H1 (cell line): ENCODE results near the gene SULF2. TPM values are rescaled to one million over a fixed set of nuclear protein-coding genes. Genes with fewer than 3 reads are reported as not detected.

Source experiments
- CTCF ChIA-PET: fragments of 300-600 bp; sonication (Branson Sonifier 250); formaldehyde crosslinking; loops from one replicate; lab custom pipeline; 2021; ENCODE audit not compliant: partially characterized antibody; lab: Charles Lee
- POLR2A ChIA-PET: fragments of 300-600 bp; sonication (Branson Sonifier 250); formaldehyde crosslinking; loops from one replicate; lab custom pipeline; 2021; ENCODE audit warnings: inconsistent platforms; ENCODE audit not compliant: partially characterized antibody; lab: Charles Lee
- DNase-seq, 2 experiments: peaks; one replicate each; pipeline versions ENCODE4 v3.0.0 to v3.0.0-alpha.2; 2010 to 2022; ENCODE audit warnings: low spot score in 2 of 2, low read depth in 1 of 2, mixed read lengths in 1 of 2
- FAIRE-seq: peaks from 2 replicates; lab custom pipeline; 2011; peaks lifted over from hg19 to GRCh38; lab: Jason Lieb, UNC
- H2AFZ ChIP-seq: 2 replicates; pipeline ENCODE4 v1.8.1; 2012; ENCODE audit warnings: low read length, inconsistent platforms
- H2AK5ac ChIP-seq: 2 replicates; pipeline ENCODE4 v1.6.1; 2013; ENCODE audit warnings: low read depth, low read length
- H2BK120ac ChIP-seq: replicated peaks from 2 replicates; pipeline ENCODE3; 2013; ENCODE audit warnings: low read depth, low read length, inconsistent platforms
- H2BK12ac ChIP-seq: 2 replicates; pipeline ENCODE4 v1.6.1; 2013; ENCODE audit warnings: low read depth, low read length
- H2BK15ac ChIP-seq: 2 replicates; pipeline ENCODE4 v1.6.1; 2013; ENCODE audit warnings: low read length
- H2BK20ac ChIP-seq: 2 replicates; pipeline ENCODE4 v1.6.1; 2013; ENCODE audit warnings: low read length
- H2BK5ac ChIP-seq: 2 replicates; pipeline ENCODE4 v1.6.1; 2013; ENCODE audit warnings: low read depth, low read length
- H3K14ac ChIP-seq: 2 replicates; pipeline ENCODE4 v1.6.1; 2013; ENCODE audit warnings: inconsistent platforms; ENCODE audit not compliant: insufficient read length
- H3K18ac ChIP-seq: 2 replicates; pipeline ENCODE4 v1.6.1; 2013; ENCODE audit warnings: low read length; ENCODE audit errors: extremely low read depth
- H3K23ac ChIP-seq: 2 replicates; pipeline ENCODE4 v1.6.1; 2013; ENCODE audit warnings: inconsistent platforms; ENCODE audit not compliant: insufficient read length
- H3K23me2 ChIP-seq: 2 replicates; pipeline ENCODE4 v1.6.1; 2013; ENCODE audit warnings: low read depth, low read length
- H3K27ac ChIP-seq: 2 replicates; pipeline ENCODE4 v1.6.1; 2011; ENCODE audit warnings: low read depth, low read length, inconsistent platforms
- H3K27me3 ChIP-seq, 4 experiments: replicated peaks in 1 of 4; 1 replicate in 1 of 4; 2 replicates in 3 of 4; pipeline versions ENCODE4 v1.6.1 to v1.8.1; 2011 to 2013; ENCODE audit warnings: low read length in 3 of 4, mild to moderate bottlenecking in 3 of 4, inconsistent platforms in 2 of 4, mixed read lengths in 2 of 4, moderate library complexity in 1 of 4; ENCODE audit not compliant: control insufficient read depth in 3 of 4, insufficient read depth in 3 of 4; ENCODE audit errors: extremely low read depth in 1 of 4
- H3K36me3 ChIP-seq, 4 experiments: 2 replicates each; pipeline versions ENCODE4 v1.6.1 to v1.8.1; 2011 to 2013; ENCODE audit warnings: mild to moderate bottlenecking in 4 of 4, low read length in 3 of 4, moderate library complexity in 2 of 4, control low read depth in 1 of 4, inconsistent platforms in 1 of 4; ENCODE audit not compliant: insufficient read depth in 4 of 4, control insufficient read depth in 2 of 4
- H3K4ac ChIP-seq: replicated peaks from 2 replicates; pipeline ENCODE3; 2013; ENCODE audit warnings: low read length, low read depth, mixed read lengths, inconsistent platforms; ENCODE audit not compliant: insufficient read length
- H3K4me1 ChIP-seq, 4 experiments: replicated peaks in 1 of 4; 1 replicate in 1 of 4; 2 replicates in 3 of 4; pipeline versions ENCODE4 v1.6.1 to v1.8.1; 2011 to 2013; ENCODE audit warnings: low read length in 3 of 4, inconsistent platforms in 2 of 4, mixed read lengths in 1 of 4; ENCODE audit not compliant: insufficient read depth in 4 of 4, control insufficient read depth in 3 of 4
- H3K4me2 ChIP-seq, 2 experiments: 2 replicates each; pipeline versions ENCODE4 v1.6.1 to v1.8.1; 2011 to 2013; ENCODE audit warnings: low read depth in 2 of 2, low read length in 2 of 2, control low read depth in 1 of 2, inconsistent platforms in 1 of 2, mild to moderate bottlenecking in 1 of 2; ENCODE audit not compliant: insufficient read depth in 1 of 2
- H3K4me3 ChIP-seq, 4 experiments: fragments of 200-600, 300-600 bp in 1 of 4; sonication (generic), shearing (Covaris generic), sonication (Bioruptor Twin) in 1 of 4; 2 replicates each; pipeline versions ENCODE4 v1.5.1 to v1.8.1; 2011 to 2016; ENCODE audit warnings: low read length in 4 of 4, low read depth in 3 of 4, control low read depth in 2 of 4, inconsistent platforms in 2 of 4, mild to moderate bottlenecking in 2 of 4, mixed read lengths in 1 of 4, moderate library complexity in 1 of 4; ENCODE audit not compliant: insufficient read depth in 2 of 4; ENCODE audit errors: extremely low read depth in 1 of 4
- H3K56ac ChIP-seq: replicated peaks from 2 replicates; pipeline ENCODE3; 2013; ENCODE audit warnings: low read depth, mild to moderate bottlenecking, mixed read lengths, low read length, inconsistent platforms; ENCODE audit not compliant: insufficient read length
- H3K79me1 ChIP-seq: 2 replicates; pipeline ENCODE4 v1.6.1; 2013; ENCODE audit warnings: low read depth, low read length, control low read depth
- H3K79me2 ChIP-seq, 2 experiments: 2 replicates each; pipeline versions ENCODE4 v1.6.1 to v1.8.1; 2012 to 2013; ENCODE audit warnings: low read length in 2 of 2, mild to moderate bottlenecking in 2 of 2, inconsistent platforms in 1 of 2; ENCODE audit not compliant: insufficient read depth in 2 of 2, control insufficient read depth in 1 of 2
- H3K9ac ChIP-seq, 4 experiments: replicated peaks in 1 of 4; 1 replicate in 1 of 4; 2 replicates in 3 of 4; pipeline versions ENCODE4 v1.6.1 to v1.8.1; 2011 to 2013; ENCODE audit warnings: low read depth in 3 of 4, low read length in 3 of 4, control low read depth in 2 of 4, mild to moderate bottlenecking in 2 of 4, moderate library complexity in 2 of 4, inconsistent platforms in 1 of 4; ENCODE audit errors: extremely low read depth in 1 of 4
- H3K9me3 ChIP-seq, 2 experiments: 2 replicates each; pipeline versions ENCODE4 v1.6.1 to v1.8.1; 2012 to 2013; ENCODE audit warnings: mild to moderate bottlenecking in 2 of 2, moderate library complexity in 2 of 2, control low read depth in 1 of 2, inconsistent platforms in 1 of 2, low read depth in 1 of 2, low read length in 1 of 2, mixed read lengths in 1 of 2; ENCODE audit not compliant: insufficient read depth in 2 of 2
- H4K20me1 ChIP-seq, 2 experiments: replicated peaks in 1 of 2; 2 replicates each; pipeline versions ENCODE3 to v1.8.1; 2011 to 2013; ENCODE audit warnings: inconsistent platforms in 2 of 2, low read length in 2 of 2, mild to moderate bottlenecking in 1 of 2; ENCODE audit not compliant: insufficient read depth in 2 of 2, control insufficient read depth in 1 of 2
- H4K5ac ChIP-seq: 2 replicates; pipeline ENCODE4 v1.6.1; 2013; ENCODE audit warnings: low read length, low read depth, mixed read lengths, inconsistent platforms; ENCODE audit not compliant: insufficient read length
- H4K8ac ChIP-seq: 2 replicates; pipeline ENCODE4 v1.8.0; 2013; ENCODE audit warnings: mild to moderate bottlenecking, moderate library complexity, low read length, inconsistent platforms; ENCODE audit not compliant: insufficient read depth; ENCODE audit errors: extremely low read depth
- H4K91ac ChIP-seq: replicated peaks from 2 replicates; pipeline ENCODE3; 2013; ENCODE audit warnings: low read length, mixed read lengths, inconsistent platforms; ENCODE audit not compliant: insufficient read length
- BRCA1 ChIP-seq: IDR thresholded peaks from 2 replicates; pipeline ENCODE4 v1.6.1; 2012; ENCODE audit warnings: low read depth, low read length, improper control_type of control experiment
- JUN ChIP-seq: IDR thresholded peaks from 2 replicates; pipeline ENCODE4 v1.6.1; 2011; ENCODE audit warnings: low read depth, mild to moderate bottlenecking, improper control_type of control experiment, low read length
- SAP30 ChIP-seq: fragments of 300-600 bp; sonication (generic); IDR thresholded peaks from 2 replicates; pipeline ENCODE4 v1.7.1; 2012; ENCODE audit warnings: low read length, moderate library complexity, mild to moderate bottlenecking, inconsistent platforms; ENCODE audit not compliant: insufficient read depth, insufficient replicate concordance
- SP1 ChIP-seq: IDR thresholded peaks from 2 replicates; pipeline ENCODE4 v1.6.1; 2011; ENCODE audit warnings: low read depth, low read length
- TAF1 ChIP-seq: IDR thresholded peaks from 2 replicates; pipeline ENCODE4 v1.6.1; 2011; ENCODE audit warnings: mild to moderate bottlenecking, low read depth, low read length
- WGBS, 2 experiments: shearing (Covaris generic) in 1 of 2; methylation state at CpG; one replicate each; pipeline versions ENCODE4 v1.1.6 to v1.1.7; 2013 to 2015; ENCODE audit warnings: low lambda C conversion rate in 2 of 2, mixed read lengths in 2 of 2, inconsistent platforms in 1 of 2, low coverage in 1 of 2, missing lambda C conversion rate in 1 of 2; ENCODE audit not compliant: insufficient replicate concordance in 2 of 2, insufficient coverage in 1 of 2, insufficient read length in 1 of 2; ENCODE audit errors: extremely low coverage in 1 of 2, missing lambda C conversion rate in 1 of 2; 5-methylcytosine and 5-hydroxymethylcytosine counted together
- polyA plus RNA-seq, 7 experiments: library from polyadenylated mRNA; depleted of rRNA in 3 of 7; stranded (reverse) in 5 of 7; unstranded in 2 of 7; fragments of >200 nt in 5 of 7; fragments of 200-250 nt in 2 of 7; gene quantifications; 1 replicate in 5 of 7; 2 replicates in 1 of 7; 4 replicates in 1 of 7; pipeline versions ENCODE4 v1.2.1 to v1.2.3, GENCODE V29; 2011 to 2013; ENCODE audit warnings: missing spikeins in 2 of 7, mixed read lengths in 2 of 7
- total RNA-seq: library from RNA; stranded (reverse); fragmentation: NEBNext Ultra II Directional; extraction: Animal tissue kit (Norgen Biotek cat#: 25700); gene quantifications from 2 replicates; pipeline ENCODE4 v1.2.1, GENCODE V29; 2021
- TF ChIP-seq, protein P1 (sequence below): IDR thresholded peaks from 2 replicates; pipeline ENCODE4 v1.6.1; 2012; ENCODE audit warnings: low read length, inconsistent platforms
- TF ChIP-seq, protein P2 (sequence below), 3 experiments: IDR thresholded peaks; 1 replicate in 2 of 3; 2 replicates in 1 of 3; pipeline versions ENCODE4 v1.5.1 to v1.6.1; 2011; ENCODE audit warnings: low read length in 3 of 3, mild to moderate bottlenecking in 3 of 3, inconsistent platforms in 2 of 3, low read depth in 1 of 3, moderate library complexity in 1 of 3; ENCODE audit not compliant: insufficient read depth in 1 of 3; ENCODE audit errors: control extremely low read depth in 1 of 3

Gene SULF2
- total and polyA plus RNA-seq, 2 of the 8 experiments (the other 6 are each of a cell fraction or from before 2014, with no cell fraction given): 15.7 to 28.2 TPM

DNA sequence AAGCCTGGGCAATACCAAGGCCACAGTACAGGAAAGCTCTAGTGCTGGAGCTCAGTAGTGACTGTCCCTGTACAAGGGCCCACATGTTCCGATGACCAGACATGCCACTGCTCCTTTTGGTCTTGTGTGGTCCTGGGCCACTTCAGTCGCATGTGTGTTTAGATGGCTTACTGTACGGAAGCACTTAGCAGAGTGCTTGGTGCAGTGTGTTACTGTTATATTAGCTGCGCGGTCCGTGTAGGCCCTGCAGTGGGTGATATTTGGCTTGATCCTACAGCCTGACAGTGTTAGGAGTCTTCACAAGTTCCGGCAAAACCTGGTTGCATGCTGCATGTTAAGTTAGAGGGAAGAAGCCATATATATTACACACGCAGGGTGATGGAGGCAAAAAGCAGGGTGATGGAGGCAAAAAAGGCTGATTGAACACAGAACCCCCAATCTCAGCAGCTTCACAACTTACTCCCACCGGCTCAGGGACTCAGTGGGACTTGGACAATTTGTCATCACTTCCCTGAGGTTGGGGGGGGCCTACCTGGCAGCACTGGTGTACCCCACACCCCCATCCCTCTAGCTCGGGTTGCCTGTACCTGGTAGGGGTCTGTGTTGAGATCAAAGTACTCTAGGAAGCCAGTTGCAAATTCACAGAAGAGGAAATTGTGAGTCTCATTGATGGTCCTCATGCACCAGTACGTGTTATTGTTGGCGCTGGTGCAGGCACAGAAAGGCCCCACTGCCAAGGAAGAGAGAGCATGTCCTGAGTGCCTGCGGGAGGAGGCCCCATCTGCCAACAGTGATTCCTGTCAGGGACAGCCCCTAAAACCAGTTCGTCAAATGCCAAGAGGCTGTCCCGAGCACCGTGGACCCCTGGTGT lies 122.6 kb downstream of the SULF2 start:
- no peaks in the 10 kb centered on the region for H3K9me3 ChIP-seq
- no peak overlapping the region for H4K91ac ChIP-seq
- ChIA-PET POLR2A (interaction anchor here (1.2 kb wide), 1 partner anchor 12 kb away, joined by 3 read pairs; no protein-coding TSS in a partner anchor), CTCF (interaction anchor here (0.8 to 8.2 kb wide), 11 partner anchors 8 to 579 kb away, joined by 3 to 92 read pairs (median 4); no protein-coding TSS in a partner anchor)
- no peak overlapping the region for H2BK20ac ChIP-seq
- DNase-seq (no peak), FAIRE-seq (no peak)
- no peak overlapping the region for H3K23ac ChIP-seq
- H2BK5ac ChIP-seq: no peak overlapping the region
- no peak overlapping the region for H2AK5ac ChIP-seq
- H3K4me1 ChIP-seq: peaks cover 0 to 4% (median 1%) of the 10 kb centered on the region in 4 experiments; a peak in 4 of 7 replicates
- H3K79me2 ChIP-seq: no peaks in the 10 kb centered on the region
- H4K20me1 ChIP-seq: no peaks in the 10 kb centered on the region
- H3K4me2 ChIP-seq: no peak overlapping the region
- no peak overlapping the region for H2BK15ac ChIP-seq
- no peaks in the 10 kb centered on the region for H3K27me3 ChIP-seq
- no peak overlapping the region for H4K8ac ChIP-seq
- WGBS, 2 experiments: 91% methylated on average over 16 of the region's 16 CpGs; no CpG with 5 or more reads in 1 of the 2 experiments
- H2AFZ ChIP-seq: no peak overlapping the region
- H3K18ac ChIP-seq: no peak overlapping the region
- H2BK120ac ChIP-seq: no peak overlapping the region
- H3K23me2 ChIP-seq: no peaks in the 10 kb centered on the region
- no peak overlapping the region for H3K56ac ChIP-seq
- no peak overlapping the region for H3K4me3 ChIP-seq
- no peak overlapping the region for H4K5ac ChIP-seq
- H3K36me3 ChIP-seq: peaks cover 0 to 4% (median 0%) of the 10 kb centered on the region in 4 experiments; a peak in 2 of 8 replicates
- no peaks in the 10 kb centered on the region for H3K79me1 ChIP-seq
- H3K4ac ChIP-seq: no peak overlapping the region
- no peak overlapping the region for H3K9ac ChIP-seq
- H3K14ac ChIP-seq: no peak overlapping the region
- no peak overlapping the region for H2BK12ac ChIP-seq
- no peak overlapping the region for H3K27ac ChIP-seq
- TF ChIP-seq, protein P1, sequence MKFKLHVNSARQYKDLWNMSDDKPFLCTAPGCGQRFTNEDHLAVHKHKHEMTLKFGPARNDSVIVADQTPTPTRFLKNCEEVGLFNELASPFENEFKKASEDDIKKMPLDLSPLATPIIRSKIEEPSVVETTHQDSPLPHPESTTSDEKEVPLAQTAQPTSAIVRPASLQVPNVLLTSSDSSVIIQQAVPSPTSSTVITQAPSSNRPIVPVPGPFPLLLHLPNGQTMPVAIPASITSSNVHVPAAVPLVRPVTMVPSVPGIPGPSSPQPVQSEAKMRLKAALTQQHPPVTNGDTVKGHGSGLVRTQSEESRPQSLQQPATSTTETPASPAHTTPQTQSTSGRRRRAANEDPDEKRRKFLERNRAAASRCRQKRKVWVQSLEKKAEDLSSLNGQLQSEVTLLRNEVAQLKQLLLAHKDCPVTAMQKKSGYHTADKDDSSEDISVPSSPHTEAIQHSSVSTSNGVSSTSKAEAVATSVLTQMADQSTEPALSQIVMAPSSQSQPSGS: no peak
- TF ChIP-seq SP1 (no peak), SAP30 (no peak), JUN (no peak), TAF1 (no peak), BRCA1 (no peak)
- TF ChIP-seq, protein P2, sequence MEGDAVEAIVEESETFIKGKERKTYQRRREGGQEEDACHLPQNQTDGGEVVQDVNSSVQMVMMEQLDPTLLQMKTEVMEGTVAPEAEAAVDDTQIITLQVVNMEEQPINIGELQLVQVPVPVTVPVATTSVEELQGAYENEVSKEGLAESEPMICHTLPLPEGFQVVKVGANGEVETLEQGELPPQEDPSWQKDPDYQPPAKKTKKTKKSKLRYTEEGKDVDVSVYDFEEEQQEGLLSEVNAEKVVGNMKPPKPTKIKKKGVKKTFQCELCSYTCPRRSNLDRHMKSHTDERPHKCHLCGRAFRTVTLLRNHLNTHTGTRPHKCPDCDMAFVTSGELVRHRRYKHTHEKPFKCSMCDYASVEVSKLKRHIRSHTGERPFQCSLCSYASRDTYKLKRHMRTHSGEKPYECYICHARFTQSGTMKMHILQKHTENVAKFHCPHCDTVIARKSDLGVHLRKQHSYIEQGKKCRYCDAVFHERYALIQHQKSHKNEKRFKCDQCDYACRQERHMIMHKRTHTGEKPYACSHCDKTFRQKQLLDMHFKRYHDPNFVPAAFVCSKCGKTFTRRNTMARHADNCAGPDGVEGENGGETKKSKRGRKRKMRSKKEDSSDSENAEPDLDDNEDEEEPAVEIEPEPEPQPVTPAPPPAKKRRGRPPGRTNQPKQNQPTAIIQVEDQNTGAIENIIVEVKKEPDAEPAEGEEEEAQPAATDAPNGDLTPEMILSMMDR (IDR thresholded peaks at IDR 0.05; ENCODE audit: control extremely low read depth in 1 of 3, insufficient read depth in 1 of 3, low read depth in 1 of 3, low read length in 3 of 3): no peak
